OCI-LY1 (cell line): Measurements from ENCODE around the gene LYPD6.

ENCODE experiments used
- H2AFZ ChIP-seq: fragments of 200-600 bp; sonication (generic), shearing (Covaris generic); 2 replicates; pipeline ENCODE4 v1.6.0; 2014; ENCODE audit warnings: antibody characterized with exemption, mild to moderate bottlenecking, low read length
- H3F3A ChIP-seq: fragments of 200-600 bp; sonication (generic), shearing (Covaris generic); 2 replicates; pipeline ENCODE4 v1.6.0; 2014; ENCODE audit warnings: mild to moderate bottlenecking, antibody characterized with exemption, low read length, moderate library complexity; ENCODE audit not compliant: insufficient read depth
- H3K27ac ChIP-seq: fragments of 200-600 bp; sonication (generic); 2 replicates; pipeline ENCODE4 v1.5.1; 2014; ENCODE audit warnings: low read length, mixed run types, mild to moderate bottlenecking, low read depth; ENCODE audit not compliant: poor library complexity, severe bottlenecking
- H3K27me3 ChIP-seq: fragments of 200-600 bp; sonication (generic); 2 replicates; pipeline ENCODE4 v1.6.0; 2014; ENCODE audit warnings: antibody characterized with exemption, mild to moderate bottlenecking, low read length, moderate library complexity; ENCODE audit not compliant: insufficient read depth
- H3K36me3 ChIP-seq: fragments of 200-600 bp; sonication (generic); 2 replicates; pipeline ENCODE4 v1.6.1; 2014; ENCODE audit warnings: mild to moderate bottlenecking, antibody characterized with exemption, low read length, moderate library complexity, mixed read lengths; ENCODE audit not compliant: insufficient read depth
- H3K4me1 ChIP-seq: fragments of 200-600 bp; sonication (generic); 2 replicates; pipeline ENCODE4 v1.5.1; 2014; ENCODE audit warnings: mild to moderate bottlenecking, low read length, moderate library complexity; ENCODE audit not compliant: insufficient read depth, severe bottlenecking
- H3K4me2 ChIP-seq: fragments of 200-600 bp; sonication (generic), shearing (Covaris generic); 2 replicates; pipeline ENCODE4 v1.6.1; 2014; ENCODE audit warnings: low read length
- H3K4me3 ChIP-seq: fragments of 200-600 bp; sonication (generic); 2 replicates; pipeline ENCODE4 v1.5.1; 2014; ENCODE audit warnings: low read length, low read depth, mild to moderate bottlenecking, mixed read lengths; ENCODE audit not compliant: poor library complexity, severe bottlenecking
- H3K79me2 ChIP-seq: fragments of 200-600 bp; shearing (Covaris generic); 2 replicates; pipeline ENCODE4 v1.6.1; 2016; ENCODE audit warnings: mixed run types, low read length, mixed read lengths; ENCODE audit not compliant: insufficient read depth
- H3K9ac ChIP-seq: fragments of 200-600 bp; sonication (generic), shearing (Covaris generic); 2 replicates; pipeline ENCODE4 v1.6.1; 2014; ENCODE audit warnings: mild to moderate bottlenecking, low read length, mixed read lengths
- H3K9me2 ChIP-seq: fragments of 200-600 bp; sonication (generic), shearing (Covaris generic); 2 replicates; pipeline ENCODE4 v1.6.1; 2014; ENCODE audit warnings: low read depth, mild to moderate bottlenecking, low read length, mixed read lengths
- H3K9me3 ChIP-seq: fragments of 200-600 bp; shearing (Covaris generic); 2 replicates; pipeline ENCODE4 v1.6.1; 2014; ENCODE audit warnings: low read length, mixed read lengths
- H4K20me1 ChIP-seq: fragments of 200-600 bp; sonication (generic), shearing (Covaris generic); 2 replicates; pipeline ENCODE4 v1.6.0; 2016; ENCODE audit warnings: mild to moderate bottlenecking, low read length; ENCODE audit not compliant: insufficient read depth
- EZH2 ChIP-seq: fragments of 200-600 bp; sonication (generic), shearing (Covaris generic); IDR thresholded peaks from 2 replicates; pipeline ENCODE4 v1.8.0; 2017; ENCODE audit warnings: borderline replicate concordance, mixed run types, mild to moderate bottlenecking, antibody characterized with exemption, low read length, moderate library complexity, mixed read lengths
- TF ChIP-seq, protein P1 (sequence below): fragments of 200-600 bp; sonication (generic), shearing (Covaris generic); IDR thresholded peaks from 2 replicates; pipeline ENCODE4 v1.5.1; 2017; ENCODE audit warnings: mild to moderate bottlenecking, antibody characterized with exemption, low read length, moderate library complexity, mixed read lengths

Gene LYPD6

DNA sequence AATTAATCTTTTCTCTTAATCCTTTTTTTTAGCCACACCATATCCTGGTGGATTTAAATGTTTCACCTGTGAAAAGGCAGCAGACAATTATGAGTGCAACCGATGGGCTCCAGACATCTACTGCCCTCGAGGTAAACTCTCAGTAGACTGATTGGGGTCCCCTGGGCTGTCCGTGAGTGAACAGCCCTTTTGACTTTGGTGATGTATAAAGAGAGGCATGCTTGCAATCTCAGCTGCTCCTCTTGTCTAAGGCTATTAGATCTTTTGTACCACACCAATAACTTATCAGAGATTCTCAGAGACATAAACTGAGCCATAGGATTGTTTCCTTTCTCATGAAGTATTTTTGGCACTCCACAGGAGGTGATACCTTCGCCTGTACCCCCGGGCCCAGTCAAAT is 118.6 kb downstream of the LYPD6 start:
- H3K79me2 ChIP-seq: no peaks in the 10 kb centered on the region
- no peaks in the 10 kb centered on the region for H3F3A ChIP-seq
- H4K20me1 ChIP-seq: no peaks in the 10 kb centered on the region
- H3K27ac ChIP-seq: no peak overlapping the region
- H3K4me2 ChIP-seq: no peak overlapping the region
- no peak overlapping the region for H2AFZ ChIP-seq
- H3K4me1 ChIP-seq: no peaks in the 10 kb centered on the region
- H3K9me3 ChIP-seq: no peaks in the 10 kb centered on the region
- no peaks in the 10 kb centered on the region for H3K36me3 ChIP-seq
- no peaks in the 10 kb centered on the region for H3K9me2 ChIP-seq
- H3K9ac ChIP-seq: no peak overlapping the region
- H3K4me3 ChIP-seq: no peak overlapping the region
- TF ChIP-seq, protein P1, sequence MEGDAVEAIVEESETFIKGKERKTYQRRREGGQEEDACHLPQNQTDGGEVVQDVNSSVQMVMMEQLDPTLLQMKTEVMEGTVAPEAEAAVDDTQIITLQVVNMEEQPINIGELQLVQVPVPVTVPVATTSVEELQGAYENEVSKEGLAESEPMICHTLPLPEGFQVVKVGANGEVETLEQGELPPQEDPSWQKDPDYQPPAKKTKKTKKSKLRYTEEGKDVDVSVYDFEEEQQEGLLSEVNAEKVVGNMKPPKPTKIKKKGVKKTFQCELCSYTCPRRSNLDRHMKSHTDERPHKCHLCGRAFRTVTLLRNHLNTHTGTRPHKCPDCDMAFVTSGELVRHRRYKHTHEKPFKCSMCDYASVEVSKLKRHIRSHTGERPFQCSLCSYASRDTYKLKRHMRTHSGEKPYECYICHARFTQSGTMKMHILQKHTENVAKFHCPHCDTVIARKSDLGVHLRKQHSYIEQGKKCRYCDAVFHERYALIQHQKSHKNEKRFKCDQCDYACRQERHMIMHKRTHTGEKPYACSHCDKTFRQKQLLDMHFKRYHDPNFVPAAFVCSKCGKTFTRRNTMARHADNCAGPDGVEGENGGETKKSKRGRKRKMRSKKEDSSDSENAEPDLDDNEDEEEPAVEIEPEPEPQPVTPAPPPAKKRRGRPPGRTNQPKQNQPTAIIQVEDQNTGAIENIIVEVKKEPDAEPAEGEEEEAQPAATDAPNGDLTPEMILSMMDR: no peak
- no peak for TF ChIP-seq EZH2
- no peaks in the 10 kb centered on the region for H3K27me3 ChIP-seq

DNA sequence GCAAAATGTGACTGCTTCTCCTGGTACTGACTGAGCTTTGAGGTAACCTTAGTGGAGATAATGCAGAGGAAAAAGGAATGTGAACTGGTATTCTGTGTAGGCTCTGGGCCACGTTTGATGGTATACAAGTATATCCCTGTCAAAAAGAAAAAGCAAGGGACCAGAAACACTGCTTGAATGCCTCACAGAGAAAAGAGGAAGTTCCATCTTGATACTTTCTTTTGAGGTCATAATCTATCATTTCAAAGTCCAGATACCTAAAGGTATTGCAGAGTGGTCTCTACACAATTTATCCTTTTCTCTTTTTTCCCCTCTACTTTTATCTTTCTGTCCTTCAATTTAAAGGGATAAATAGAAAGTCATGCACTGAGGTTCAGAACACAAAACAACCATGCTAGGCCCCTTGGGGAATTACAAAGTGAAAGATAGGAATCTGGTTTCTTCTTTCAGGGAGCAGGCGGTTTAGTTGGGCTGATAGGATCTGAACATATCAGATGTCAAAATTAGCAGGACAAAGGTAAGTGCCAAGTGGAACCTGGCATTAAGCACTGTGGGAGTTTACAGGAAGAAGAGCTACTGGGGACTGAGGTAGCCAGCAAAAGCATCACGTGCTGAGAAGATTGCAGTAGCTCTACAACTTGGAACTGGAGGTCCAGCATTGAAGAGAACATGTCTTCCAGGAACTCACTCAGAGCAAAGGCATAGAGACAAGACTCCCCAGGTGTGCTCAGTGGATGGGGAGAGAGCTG is 121.2 kb downstream of the LYPD6 start:
- no peak for TF ChIP-seq EZH2
- TF ChIP-seq, protein P1: no peak
- no peaks in the 10 kb centered on the region for H3K79me2 ChIP-seq

DNA sequence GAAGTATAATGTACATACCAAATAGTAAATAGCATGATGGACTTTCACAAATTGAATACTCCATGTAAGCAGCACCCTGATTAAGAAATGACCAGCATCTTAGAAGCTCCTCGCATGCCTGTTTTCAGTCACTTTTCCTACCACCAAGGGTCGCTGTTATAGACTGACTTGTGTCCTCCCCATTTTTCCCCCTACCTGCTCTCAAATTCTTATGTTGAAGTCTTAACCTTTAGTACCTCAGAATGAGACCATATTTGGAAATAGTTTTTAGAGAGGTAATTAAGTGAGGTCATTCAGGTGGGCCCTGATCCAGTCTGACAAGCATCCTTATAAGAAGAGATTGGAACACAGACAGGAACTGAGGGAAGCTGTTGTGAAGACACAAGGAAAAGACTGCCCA is 125.9 kb downstream of the LYPD6 start:
- no peaks in the 10 kb centered on the region for H3K79me2 ChIP-seq
- no peak overlapping the region for H3K4me2 ChIP-seq
- H2AFZ ChIP-seq: no peak overlapping the region
- H3K9ac ChIP-seq: no peak overlapping the region
- no peaks in the 10 kb centered on the region for H3F3A ChIP-seq
- no peaks in the 10 kb centered on the region for H3K36me3 ChIP-seq
- H3K4me1 ChIP-seq: no peaks in the 10 kb centered on the region
- no peaks in the 10 kb centered on the region for H4K20me1 ChIP-seq
- no peaks in the 10 kb centered on the region for H3K27me3 ChIP-seq
- H3K27ac ChIP-seq: no peak overlapping the region
- H3K9me2 ChIP-seq: no peaks in the 10 kb centered on the region
- TF ChIP-seq EZH2: no peak
- TF ChIP-seq, protein P1: peak; percentile 23; the same call in 1 of the 2 replicates
- 0 out of 2 replicates have a peak, but pooled peaks cover 4% of the 10 kb centered on the region for H3K9me3 ChIP-seq
- H3K4me3 ChIP-seq: no peak overlapping the region

More for the DNA sequence above, 121.2 kb downstream of the LYPD6 start:
- Histone ChIP-seq H3K4me3 (no peak overlapping the region), H3K27ac (no peak overlapping the region), H3K9ac (no peak overlapping the region), H4K20me1 (no peaks in the 10 kb centered on the region), H3K4me1 (no peaks in the 10 kb centered on the region), H3K9me2 (no peaks in the 10 kb centered on the region), H3F3A (no peaks in the 10 kb centered on the region), H3K4me2 (no peak overlapping the region), H2AFZ (no peak overlapping the region), H3K9me3 (no peaks in the 10 kb centered on the region), H3K27me3 (no peaks in the 10 kb centered on the region), H3K36me3 (no peaks in the 10 kb centered on the region)
